HepG2 (cell line): Measurements from ENCODE around the gene SYNGAP1. TPM values are rescaled to one million over a fixed set of nuclear protein-coding genes. Genes with fewer than 3 reads are reported as not detected.

Experiments used
- AKNA ChIP-seq: sonication (generic); formaldehyde crosslinking; IDR thresholded peaks from 2 replicates; pipeline ENCODE4 v1.4.0; 2020; ENCODE audit warnings: missing genetic modification reagents, borderline replicate concordance
- CCDC6 ChIP-seq: sonication (generic); formaldehyde crosslinking; IDR thresholded peaks from 2 replicates; pipeline ENCODE4 v1.8.1; 2022; ENCODE audit warnings: mild to moderate bottlenecking, missing genetic modification reagents, moderate library complexity
- FUBP1 ChIP-seq: sonication (generic); formaldehyde crosslinking; IDR thresholded peaks from 2 replicates; pipeline ENCODE4 v1.5.1; 2020; ENCODE audit warnings: missing genetic modification reagents, mild to moderate bottlenecking, borderline replicate concordance
- HNRNPUL1 ChIP-seq: fragments of 200-400 bp; formaldehyde crosslinking; IDR thresholded peaks from 2 replicates; pipeline ENCODE4 v1.6.1; 2017; ENCODE audit warnings: low read depth, mild to moderate bottlenecking, low read length, moderate library complexity
- MXD4 ChIP-seq: IDR thresholded peaks from 2 replicates; pipeline ENCODE4 v1.6.1; 2016; ENCODE audit warnings: mild to moderate bottlenecking, missing biosample characterization, missing genetic modification reagents
- MXI1 ChIP-seq: IDR thresholded peaks from 3 replicates; pipeline ENCODE4 v1.6.1; 2012; ENCODE audit warnings: low read depth, low read length, inconsistent platforms, borderline replicate concordance
- NR2F1 ChIP-seq, 2 experiments: fragments of 450-650 bp in 1 of 2; formaldehyde crosslinking in 1 of 2; IDR thresholded peaks; 2 replicates each; pipeline versions ENCODE4 v1.5.0 to v1.6.1; 2016 to 2020; ENCODE audit warnings: mild to moderate bottlenecking in 1 of 2, missing compliant biosample characterization in 1 of 2, missing genetic modification reagents in 1 of 2, moderate library complexity in 1 of 2
- PRMT3 ChIP-seq: sonication (generic); formaldehyde crosslinking; IDR thresholded peaks from 2 replicates; pipeline ENCODE4 v1.8.1; 2022; ENCODE audit warnings: low read depth, mild to moderate bottlenecking, moderate library complexity, missing genetic modification reagents, borderline replicate concordance
- RFXAP ChIP-seq: sonication (generic); formaldehyde crosslinking; IDR thresholded peaks from 2 replicates; pipeline ENCODE4 v1.4.0; 2020; ENCODE audit warnings: missing genetic modification reagents, borderline replicate concordance
- RNF2 ChIP-seq: fragments of 450-650 bp; conservative IDR thresholded peaks from 2 replicates; pipeline ENCODE4 v1.6.1; 2016; ENCODE audit warnings: low read depth
- SKI ChIP-seq: fragments of 450-650 bp; IDR thresholded peaks from one replicate; pipeline ENCODE4 v1.6.1; 2018; ENCODE audit warnings: mild to moderate bottlenecking; ENCODE audit not compliant: partially characterized antibody
- TEF ChIP-seq: sonication (generic); formaldehyde crosslinking; IDR thresholded peaks from 2 replicates; pipeline ENCODE4 v1.5.0; 2020; ENCODE audit warnings: missing genetic modification reagents
- THAP7 ChIP-seq: sonication (generic); formaldehyde crosslinking; IDR thresholded peaks from 2 replicates; pipeline ENCODE4 v1.8.1; 2023; ENCODE audit warnings: mild to moderate bottlenecking, missing genetic modification reagents
- TRIM24 ChIP-seq: sonication (generic); formaldehyde crosslinking; IDR thresholded peaks from 2 replicates; pipeline ENCODE4 v1.8.0; 2022; ENCODE audit warnings: mild to moderate bottlenecking, missing genetic modification reagents
- XRCC5 ChIP-seq: fragments of 200-400 bp; formaldehyde crosslinking; optimal IDR thresholded peaks from 2 replicates; pipeline ENCODE3; 2017; ENCODE audit warnings: mild to moderate bottlenecking, low read length
- ZBTB25 ChIP-seq: IDR thresholded peaks from 2 replicates; pipeline ENCODE4 v1.6.1; 2018; ENCODE audit warnings: missing genetic modification reagents
- ZBTB26 ChIP-seq: IDR thresholded peaks from 2 replicates; pipeline ENCODE4 v1.6.1; 2016; ENCODE audit warnings: missing compliant biosample characterization, missing genetic modification reagents, borderline replicate concordance
- ZMAT3 ChIP-seq: sonication (generic); formaldehyde crosslinking; conservative IDR thresholded peaks from 2 replicates; pipeline ENCODE4 v1.7.0; 2021; ENCODE audit warnings: missing genetic modification reagents
- polyA plus RNA-seq, 8 experiments: library from polyadenylated mRNA; depleted of rRNA in 3 of 8; stranded (reverse) in 7 of 8; unstranded in 1 of 8; fragments of >200 nt; fragmentation: Illumina TruSeq in 4 of 8; extraction: Trizol in 4 of 8; gene quantifications; 2 replicates each; pipeline versions ENCODE4 v1.2.1 to v1.2.3, GENCODE V29; 2011 to 2016; ENCODE audit warnings: low read depth in 4 of 8, missing spikeins in 1 of 8, mixed read lengths in 1 of 8; ENCODE audit not compliant: insufficient read depth in 1 of 8
- total RNA-seq, 5 experiments: library from RNA; depleted of rRNA; stranded (reverse); fragments of >200 nt; fragmentation: Illumina TruSeq; extraction: Trizol; gene quantifications; 2 replicates each; pipeline ENCODE4 v1.2.3, GENCODE V29; 2016; ENCODE audit warnings: low read depth in 1 of 5

The SYNGAP1 gene
- total and polyA plus RNA-seq, 2 of the 13 experiments (the other 11 are each of a cell fraction or from before 2014, with no cell fraction given) = 0.75 to 1.1 TPM

GRCh38 chr6:33391278-33391921 is 28.5 kb upstream of the SYNGAP1 start, which contains the start of gene KIFC1 (continued):
- no peak for TF ChIP-seq AKNA
- TF ChIP-seq ZMAT3 (CRISPR knock-in tag) = peak; percentile 94
- TF ChIP-seq RNF2 = peak; percentile 89
- TF ChIP-seq TRIM24 = no peak
- TF ChIP-seq XRCC5 = peak; percentile 98
- no peak for TF ChIP-seq TEF (CRISPR knock-in tag)
- no peak for TF ChIP-seq PRMT3 (CRISPR knock-in tag)
- TF ChIP-seq NR2F1 (CRISPR knock-in tag; IDR thresholded peaks at IDR 0.05) = 0 out of 4 replicates have a peak, but pooled peaks of 1 of the 2 experiments have one; percentile 32
- peak; percentile 78 for TF ChIP-seq ZBTB26 (CRISPR knock-in tag)
- TF ChIP-seq HNRNPUL1 = no peak
- TF ChIP-seq THAP7 (CRISPR knock-in tag) = peak; percentile 79; the same call in 1 of the 2 replicates
- TF ChIP-seq MXI1 = peak; percentile 86
- TF ChIP-seq MXD4 (CRISPR knock-in tag) = peak; percentile 85
- TF ChIP-seq RFXAP (CRISPR knock-in tag) = peak; percentile 75; the same call in 1 of the 2 replicates
- TF ChIP-seq CCDC6 (CRISPR knock-in tag) = peak; percentile 88
- no peak for TF ChIP-seq FUBP1 (CRISPR knock-in tag)
- peak; percentile 98 for TF ChIP-seq ZBTB25 (CRISPR knock-in tag)
- TF ChIP-seq SKI = peak; percentile 61
